SU-DHL-6 (cell line): Measurements from ENCODE around the gene SLC7A11.

Experiments
- H2AFZ ChIP-seq: fragments of 200-600 bp; sonication (generic); 2 replicates; pipeline ENCODE4 v1.6.1; 2014; ENCODE audit warnings: low read depth, mild to moderate bottlenecking, moderate library complexity, mixed read lengths, antibody characterized with exemption, low read length; ENCODE audit not compliant: severe bottlenecking
- H3F3A ChIP-seq: fragments of 200-600 bp; shearing (Covaris generic); 2 replicates; pipeline ENCODE4 v1.6.0; 2016; ENCODE audit warnings: antibody characterized with exemption, mild to moderate bottlenecking; ENCODE audit not compliant: insufficient read depth
- H3K27ac ChIP-seq: fragments of 200-600 bp; sonication (generic); 2 replicates; pipeline ENCODE4 v1.5.1; 2016; ENCODE audit warnings: low read depth, mild to moderate bottlenecking, low read length, moderate library complexity, mixed read lengths
- H3K27me3 ChIP-seq: fragments of 200-600 bp; sonication (generic), shearing (Covaris generic); 2 replicates; pipeline ENCODE4 v1.6.0; 2014; ENCODE audit warnings: mild to moderate bottlenecking, low read length
- H3K36me3 ChIP-seq: fragments of 200-600 bp; sonication (generic); 2 replicates; pipeline ENCODE4 v1.6.1; 2014; ENCODE audit warnings: mild to moderate bottlenecking, low read length, mixed read lengths
- H3K4me2 ChIP-seq: fragments of 300-600, 200-600 bp; shearing (Covaris generic), sonication (generic); 2 replicates; pipeline ENCODE4 v1.6.0; 2014; ENCODE audit warnings: low read length, low read depth, mild to moderate bottlenecking; ENCODE audit not compliant: poor library complexity, severe bottlenecking
- H3K4me3 ChIP-seq: fragments of 200-600 bp; sonication (generic); 2 replicates; pipeline ENCODE4 v1.5.1; 2014; ENCODE audit warnings: antibody characterized with exemption, low read length, mild to moderate bottlenecking, mixed read lengths; ENCODE audit not compliant: insufficient read depth, poor library complexity, severe bottlenecking
- H3K79me2 ChIP-seq: fragments of 200-600 bp; sonication (generic); 2 replicates; pipeline ENCODE4 v1.6.1; 2014; ENCODE audit warnings: mild to moderate bottlenecking, low read length, moderate library complexity; ENCODE audit not compliant: insufficient read depth
- H3K9ac ChIP-seq: fragments of 200-600 bp; sonication (generic); 2 replicates; pipeline ENCODE4 v1.7.0; 2014; ENCODE audit warnings: mild to moderate bottlenecking, low read length
- H3K9me2 ChIP-seq: fragments of 200-600 bp; sonication (generic); replicated peaks from 2 replicates; pipeline ENCODE4 v1.6.1; 2014; ENCODE audit warnings: low read length; ENCODE audit not compliant: insufficient read depth
- H3K9me3 ChIP-seq: fragments of 200-600 bp; sonication (generic); 2 replicates; pipeline ENCODE4 v1.6.1; 2014; ENCODE audit warnings: low read length, mixed read lengths; ENCODE audit not compliant: insufficient read depth
- H4K20me1 ChIP-seq: fragments of 200-600 bp; sonication (generic); 2 replicates; pipeline ENCODE4 v1.6.1; 2014; ENCODE audit warnings: low read depth, mild to moderate bottlenecking, antibody characterized with exemption, low read length, moderate library complexity, mixed read lengths
- EZH2phosphoT487 ChIP-seq: fragments of 200-600 bp; sonication (generic), shearing (Covaris generic); conservative IDR thresholded peaks from 2 replicates; pipeline ENCODE4 v1.6.1; 2018; ENCODE audit warnings: mild to moderate bottlenecking, antibody characterized with exemption, low read length, moderate library complexity, mixed read lengths
- TF ChIP-seq, protein P1 (sequence below): fragments of 200-600 bp; sonication (generic); IDR thresholded peaks from one replicate; pipeline ENCODE4 v1.5.1; 2017; ENCODE audit warnings: antibody characterized with exemption, mild to moderate bottlenecking, low read length, moderate library complexity; ENCODE audit not compliant: insufficient read depth, poor library complexity, severe bottlenecking

Gene SLC7A11

DNA sequence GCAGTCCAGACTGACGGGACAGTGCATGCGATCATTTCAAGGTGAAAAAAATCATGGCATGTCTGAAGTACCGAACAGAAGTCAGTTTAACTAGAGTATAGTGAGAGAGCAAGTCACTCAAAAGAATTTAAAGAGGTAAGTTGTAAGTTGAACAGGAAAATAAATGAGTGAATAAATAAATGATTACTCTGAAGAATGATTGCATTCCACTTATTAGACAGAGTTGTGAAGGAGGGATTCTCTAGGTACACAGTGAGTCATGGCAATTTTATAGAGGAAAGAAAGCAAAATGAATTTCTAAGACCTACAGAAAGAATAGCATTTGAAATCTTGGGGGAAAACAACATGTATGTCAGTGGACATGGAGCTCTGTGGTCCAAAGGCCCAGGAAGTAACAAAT lies 37.1 kb upstream of the SLC7A11 start:
- TF ChIP-seq EZH2phosphoT487 = no peak
- TF ChIP-seq, protein P1, sequence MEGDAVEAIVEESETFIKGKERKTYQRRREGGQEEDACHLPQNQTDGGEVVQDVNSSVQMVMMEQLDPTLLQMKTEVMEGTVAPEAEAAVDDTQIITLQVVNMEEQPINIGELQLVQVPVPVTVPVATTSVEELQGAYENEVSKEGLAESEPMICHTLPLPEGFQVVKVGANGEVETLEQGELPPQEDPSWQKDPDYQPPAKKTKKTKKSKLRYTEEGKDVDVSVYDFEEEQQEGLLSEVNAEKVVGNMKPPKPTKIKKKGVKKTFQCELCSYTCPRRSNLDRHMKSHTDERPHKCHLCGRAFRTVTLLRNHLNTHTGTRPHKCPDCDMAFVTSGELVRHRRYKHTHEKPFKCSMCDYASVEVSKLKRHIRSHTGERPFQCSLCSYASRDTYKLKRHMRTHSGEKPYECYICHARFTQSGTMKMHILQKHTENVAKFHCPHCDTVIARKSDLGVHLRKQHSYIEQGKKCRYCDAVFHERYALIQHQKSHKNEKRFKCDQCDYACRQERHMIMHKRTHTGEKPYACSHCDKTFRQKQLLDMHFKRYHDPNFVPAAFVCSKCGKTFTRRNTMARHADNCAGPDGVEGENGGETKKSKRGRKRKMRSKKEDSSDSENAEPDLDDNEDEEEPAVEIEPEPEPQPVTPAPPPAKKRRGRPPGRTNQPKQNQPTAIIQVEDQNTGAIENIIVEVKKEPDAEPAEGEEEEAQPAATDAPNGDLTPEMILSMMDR = no peak
- Histone ChIP-seq H3F3A (no peaks in the 10 kb centered on the region), H3K9me2 (no peaks in the 10 kb centered on the region)

DNA sequence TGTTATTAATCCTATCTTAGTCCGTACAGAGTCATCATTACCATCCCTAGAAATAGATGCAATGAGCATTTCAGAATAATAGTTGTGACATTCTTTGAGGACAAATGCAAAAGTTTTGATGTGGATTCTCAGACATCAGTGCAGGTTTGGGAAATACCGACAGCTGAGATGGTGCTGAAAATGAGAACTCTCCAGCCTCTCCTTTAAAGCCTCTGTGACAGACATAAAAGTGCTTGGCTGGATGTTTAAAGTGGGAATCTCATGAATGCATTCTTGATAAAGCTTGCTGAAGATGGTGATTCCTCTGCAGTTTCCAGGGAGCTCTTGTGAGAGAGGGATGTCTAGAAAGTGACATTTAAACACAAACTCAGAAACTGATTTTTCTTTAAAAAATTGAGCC lies 35.0 kb upstream of the SLC7A11 start:
- H3K4me3 ChIP-seq = no peak overlapping the region
- H3K9me2 ChIP-seq = no peaks in the 10 kb centered on the region
- H3K9ac ChIP-seq = no peak overlapping the region
- H3K4me2 ChIP-seq = no peak overlapping the region
- H4K20me1 ChIP-seq = no peaks in the 10 kb centered on the region
- no peak for TF ChIP-seq EZH2phosphoT487
- TF ChIP-seq, protein P1 = no peak
- H3F3A ChIP-seq = no peaks in the 10 kb centered on the region
- no peaks in the 10 kb centered on the region for H3K9me3 ChIP-seq
- H3K79me2 ChIP-seq = no peaks in the 10 kb centered on the region
- H2AFZ ChIP-seq = no peak overlapping the region
- H3K27ac ChIP-seq = no peak overlapping the region
- no peaks in the 10 kb centered on the region for H3K36me3 ChIP-seq
- no peaks in the 10 kb centered on the region for H3K27me3 ChIP-seq

More for the DNA sequence above, 37.1 kb upstream of the SLC7A11 start:
- H3K79me2 ChIP-seq = no peaks in the 10 kb centered on the region
- no peak overlapping the region for H3K4me3 ChIP-seq
- no peak overlapping the region for H3K27ac ChIP-seq
- H3K36me3 ChIP-seq = no peaks in the 10 kb centered on the region
- H3K27me3 ChIP-seq = no peaks in the 10 kb centered on the region
- H3K9ac ChIP-seq = no peak overlapping the region
- H3K4me2 ChIP-seq = no peak overlapping the region
- no peak overlapping the region for H2AFZ ChIP-seq
- H3K9me3 ChIP-seq = no peaks in the 10 kb centered on the region
- no peaks in the 10 kb centered on the region for H4K20me1 ChIP-seq

DNA sequence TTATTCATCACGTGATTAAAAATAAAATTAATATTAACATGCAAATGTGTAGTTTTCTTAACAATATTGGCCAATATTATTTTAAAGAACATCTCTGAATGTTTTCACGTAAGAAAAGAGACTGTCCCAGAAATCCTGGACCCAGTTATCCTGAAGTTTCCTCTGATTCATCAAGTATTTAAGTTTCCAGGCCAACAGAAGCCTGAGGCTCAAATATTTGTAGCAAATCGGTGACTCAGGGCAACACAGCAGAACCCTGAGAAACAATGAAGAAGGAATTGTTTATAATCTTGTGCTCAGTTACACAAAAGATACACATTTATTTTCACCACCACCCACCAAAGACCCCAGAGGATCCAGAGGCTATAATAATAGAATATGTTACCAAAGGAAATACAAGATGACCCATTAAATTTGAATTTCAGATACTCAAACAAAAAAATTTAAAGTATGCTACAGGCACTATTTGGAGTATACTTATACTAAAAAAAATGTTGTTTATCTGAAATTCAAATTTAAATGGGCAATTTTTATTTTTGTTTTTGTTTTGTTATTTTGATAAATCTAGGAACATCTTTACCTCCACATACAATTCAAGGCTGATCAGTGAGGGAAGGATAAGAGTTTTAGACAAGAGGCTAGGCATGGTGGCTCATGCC lies 33.9 kb upstream of the SLC7A11 start:
- Histone ChIP-seq H3K9me2 (no peaks in the 10 kb centered on the region), H3K4me3 (no peak overlapping the region), H3K9me3 (no peaks in the 10 kb centered on the region), H3K79me2 (no peaks in the 10 kb centered on the region), H4K20me1 (no peaks in the 10 kb centered on the region), H3K27me3 (no peaks in the 10 kb centered on the region), H3K4me2 (no peak overlapping the region), H2AFZ (no peak overlapping the region), H3K27ac (no peak overlapping the region), H3F3A (no peaks in the 10 kb centered on the region), H3K9ac (no peak overlapping the region), H3K36me3 (no peaks in the 10 kb centered on the region)
- TF ChIP-seq EZH2phosphoT487 = no peak
- TF ChIP-seq, protein P1 = no peak
